ENCODE measurements around the gene DNAH9. TPM values are rescaled to one million over a fixed set of nuclear protein-coding genes. Genes with fewer than 3 reads are reported as not detected.
A peak's percentile ranks its signal among the peaks of the same experiment; 100 is the strongest.

The DNAH9 gene, protein sequence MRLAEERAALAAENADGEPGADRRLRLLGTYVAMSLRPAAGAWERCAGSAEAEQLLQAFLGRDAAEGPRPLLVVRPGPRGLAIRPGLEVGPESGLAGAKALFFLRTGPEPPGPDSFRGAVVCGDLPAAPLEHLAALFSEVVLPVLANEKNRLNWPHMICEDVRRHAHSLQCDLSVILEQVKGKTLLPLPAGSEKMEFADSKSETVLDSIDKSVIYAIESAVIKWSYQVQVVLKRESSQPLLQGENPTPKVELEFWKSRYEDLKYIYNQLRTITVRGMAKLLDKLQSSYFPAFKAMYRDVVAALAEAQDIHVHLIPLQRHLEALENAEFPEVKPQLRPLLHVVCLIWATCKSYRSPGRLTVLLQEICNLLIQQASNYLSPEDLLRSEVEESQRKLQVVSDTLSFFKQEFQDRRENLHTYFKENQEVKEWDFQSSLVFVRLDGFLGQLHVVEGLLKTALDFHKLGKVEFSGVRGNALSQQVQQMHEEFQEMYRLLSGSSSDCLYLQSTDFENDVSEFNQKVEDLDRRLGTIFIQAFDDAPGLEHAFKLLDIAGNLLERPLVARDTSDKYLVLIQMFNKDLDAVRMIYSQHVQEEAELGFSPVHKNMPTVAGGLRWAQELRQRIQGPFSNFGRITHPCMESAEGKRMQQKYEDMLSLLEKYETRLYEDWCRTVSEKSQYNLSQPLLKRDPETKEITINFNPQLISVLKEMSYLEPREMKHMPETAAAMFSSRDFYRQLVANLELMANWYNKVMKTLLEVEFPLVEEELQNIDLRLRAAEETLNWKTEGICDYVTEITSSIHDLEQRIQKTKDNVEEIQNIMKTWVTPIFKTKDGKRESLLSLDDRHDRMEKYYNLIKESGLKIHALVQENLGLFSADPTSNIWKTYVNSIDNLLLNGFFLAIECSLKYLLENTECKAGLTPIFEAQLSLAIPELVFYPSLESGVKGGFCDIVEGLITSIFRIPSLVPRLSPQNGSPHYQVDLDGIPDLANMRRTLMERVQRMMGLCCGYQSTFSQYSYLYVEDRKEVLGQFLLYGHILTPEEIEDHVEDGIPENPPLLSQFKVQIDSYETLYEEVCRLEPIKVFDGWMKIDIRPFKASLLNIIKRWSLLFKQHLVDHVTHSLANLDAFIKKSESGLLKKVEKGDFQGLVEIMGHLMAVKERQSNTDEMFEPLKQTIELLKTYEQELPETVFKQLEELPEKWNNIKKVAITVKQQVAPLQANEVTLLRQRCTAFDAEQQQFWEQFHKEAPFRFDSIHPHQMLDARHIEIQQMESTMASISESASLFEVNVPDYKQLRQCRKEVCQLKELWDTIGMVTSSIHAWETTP (N-terminal part only)
- not detected in 2 replicates for total RNA-seq

GRCh38 chr17:11598274-11599221 lies at the start of gene DNAH9:
Gene DNAH9 (plus strand): TSS chr17:11598470. CDS start chr17:11598499, 29 bp downstream.
- peak; percentile 62 for DNase-seq

GRCh38 chr17:11550431-11550830 lies 47.8 kb upstream of the DNAH9 start:
- DNase-seq = no peak

DNA sequence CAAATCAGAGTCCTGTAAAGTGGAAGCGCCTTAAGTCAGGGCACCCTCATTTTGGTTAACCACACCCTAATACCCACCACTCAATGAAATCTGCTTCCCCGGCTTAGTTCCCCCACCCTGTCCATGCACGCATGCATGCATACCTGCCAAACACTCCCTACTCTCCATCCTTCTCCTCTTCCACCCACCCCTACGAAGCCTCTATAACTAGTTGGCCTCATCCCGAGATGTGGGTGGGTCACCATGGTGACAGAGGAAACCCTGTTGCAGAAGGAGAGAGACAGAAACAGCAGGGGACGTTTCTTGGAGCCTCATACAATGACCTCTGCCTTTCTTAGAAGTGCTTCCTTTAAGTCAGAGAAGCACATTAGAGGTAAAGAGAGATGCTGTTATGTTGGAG lies 46.8 kb upstream of the DNAH9 start:
- no peak for DNase-seq

- no peak for DNase-seq
Observed at GRCh38 chr17:11553135-11553534, 45.1 kb upstream of the DNAH9 start.

GRCh38 chr17:11554042-11554441 lies 44.2 kb upstream of the DNAH9 start:
- no peak for DNase-seq

GRCh38 chr17:11554542-11554941 lies 43.7 kb upstream of the DNAH9 start:
- no peak for DNase-seq

DNA sequence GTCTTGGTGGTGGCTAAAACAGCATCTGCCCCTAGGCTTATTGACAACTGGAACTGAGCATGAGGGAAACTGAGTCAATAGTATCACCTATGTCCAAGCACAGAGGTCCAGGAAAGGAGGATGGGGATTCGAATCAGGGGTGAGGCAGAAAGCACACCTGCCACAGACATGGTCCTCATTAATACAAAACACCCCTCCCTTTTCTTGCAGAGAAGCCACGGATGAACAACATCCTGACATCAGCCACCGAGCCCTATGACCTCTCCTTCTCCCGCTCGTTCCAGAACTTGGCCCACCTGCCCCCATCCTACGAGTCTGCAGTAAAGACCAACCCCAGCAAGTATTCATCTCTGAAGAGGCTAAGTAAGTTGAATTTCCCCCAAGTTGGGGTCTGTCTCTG lies 42.7 kb upstream of the DNAH9 start:
- no peak for DNase-seq

DNA sequence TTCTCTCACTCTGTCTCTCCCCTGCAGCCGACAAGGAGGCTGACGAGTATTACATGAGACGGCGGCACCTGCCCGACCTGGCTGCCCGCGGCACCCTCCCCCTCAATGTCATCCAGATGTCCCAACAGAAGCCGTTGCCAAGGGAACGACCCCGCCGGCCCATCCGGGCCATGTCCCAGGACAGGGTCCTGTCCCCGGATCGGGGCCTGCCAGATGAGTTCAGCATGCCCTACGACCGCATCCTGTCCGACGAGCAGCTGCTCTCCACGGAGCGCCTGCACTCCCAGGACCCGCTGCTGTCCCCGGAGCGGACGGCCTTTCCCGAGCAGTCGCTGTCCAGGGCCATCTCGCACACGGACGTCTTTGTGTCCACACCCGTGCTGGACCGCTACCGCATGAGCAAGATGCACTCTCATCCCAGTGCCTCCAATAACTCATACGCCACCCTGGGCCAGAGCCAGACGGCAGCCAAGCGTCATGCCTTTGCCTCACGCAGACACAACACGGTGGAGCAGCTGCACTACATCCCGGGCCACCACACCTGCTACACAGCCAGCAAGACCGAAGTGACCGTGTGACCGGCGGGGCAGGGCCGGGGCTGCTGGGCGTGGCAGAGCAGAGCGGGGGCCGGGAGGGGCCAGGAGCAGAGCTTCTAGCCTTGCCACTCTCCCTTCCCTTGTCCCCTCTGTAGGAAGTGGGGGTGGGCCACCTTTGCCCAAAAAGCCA lies 40.4 kb upstream of the DNAH9 start:
- no peak for DNase-seq

DNA sequence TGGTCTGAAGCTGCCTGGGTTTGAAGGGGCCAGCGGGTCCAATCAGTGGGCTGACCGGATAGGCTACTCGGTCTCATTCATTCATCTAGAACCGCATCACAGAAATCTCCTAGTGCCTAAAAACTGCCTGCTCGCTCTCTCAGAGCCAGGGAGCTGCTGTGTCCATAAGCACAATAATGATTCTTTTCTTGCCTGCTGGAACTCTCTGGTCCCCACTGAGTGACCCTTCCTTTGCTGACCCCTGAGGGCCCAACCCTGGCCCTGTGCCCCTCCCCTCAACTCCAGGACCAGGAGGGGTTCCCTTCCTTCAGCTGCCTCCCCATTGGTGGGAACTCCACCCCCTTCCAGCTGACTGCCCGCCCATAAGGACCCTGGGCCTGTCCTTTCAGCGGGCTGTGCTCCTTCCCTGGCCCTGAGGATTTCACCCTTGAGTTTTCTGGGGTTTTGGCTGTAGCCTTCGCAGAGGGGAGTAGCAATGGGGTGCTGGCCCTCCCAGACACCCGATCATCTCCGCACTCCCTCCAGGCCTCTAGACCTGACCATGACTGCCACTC lies 39.5 kb upstream of the DNAH9 start:
- no peak for DNase-seq

GRCh38 chr17:11559601-11560000 lies 38.7 kb upstream of the DNAH9 start:
- DNase-seq = no peak

GRCh38 chr17:11561281-11561680 lies 37.0 kb upstream of the DNAH9 start:
- no peak for DNase-seq

DNA sequence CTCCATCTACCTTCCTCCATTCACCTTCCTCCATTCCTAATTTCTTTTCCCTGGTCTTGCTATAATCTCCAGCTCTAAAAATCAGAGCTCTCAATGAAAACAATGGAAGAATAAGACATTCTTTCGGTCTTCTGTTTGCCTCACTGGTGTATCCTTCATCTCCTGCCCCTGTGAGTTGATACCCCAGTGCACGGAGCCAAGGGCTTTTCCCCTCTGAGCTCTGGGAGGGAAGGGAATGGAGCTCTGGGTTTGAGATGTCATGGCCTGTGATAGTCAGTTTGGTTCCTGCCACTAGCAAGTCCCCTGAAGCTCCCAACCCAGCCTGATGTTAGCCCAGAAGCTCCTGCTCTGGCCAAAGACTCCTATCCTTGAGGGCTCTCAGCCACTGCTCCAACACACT lies 36.6 kb upstream of the DNAH9 start:
- DNase-seq = no peak

- DNase-seq = no peak
Observed at GRCh38 chr17:11564589-11565380, 33.5 kb upstream of the DNAH9 start.

DNA sequence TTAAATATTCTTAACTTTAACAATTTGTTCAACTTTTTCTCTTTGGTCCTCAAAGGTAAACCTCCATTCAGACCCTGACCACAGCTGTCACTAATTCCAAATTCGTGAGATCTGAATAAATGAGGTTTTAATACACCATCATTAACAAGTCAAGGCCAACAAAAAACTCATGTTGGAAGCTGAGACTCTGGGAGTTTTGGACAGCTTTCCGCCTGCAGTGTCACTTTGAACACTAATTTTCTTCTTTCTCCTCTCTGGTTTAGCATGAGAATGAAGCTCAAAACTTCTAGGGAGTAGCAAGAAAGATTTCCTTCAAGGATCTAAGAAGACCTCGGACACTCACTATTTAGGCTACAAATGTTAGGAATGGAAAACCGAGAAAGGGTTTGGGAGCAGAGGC lies 32.7 kb upstream of the DNAH9 start:
- DNase-seq = no peak

DNA sequence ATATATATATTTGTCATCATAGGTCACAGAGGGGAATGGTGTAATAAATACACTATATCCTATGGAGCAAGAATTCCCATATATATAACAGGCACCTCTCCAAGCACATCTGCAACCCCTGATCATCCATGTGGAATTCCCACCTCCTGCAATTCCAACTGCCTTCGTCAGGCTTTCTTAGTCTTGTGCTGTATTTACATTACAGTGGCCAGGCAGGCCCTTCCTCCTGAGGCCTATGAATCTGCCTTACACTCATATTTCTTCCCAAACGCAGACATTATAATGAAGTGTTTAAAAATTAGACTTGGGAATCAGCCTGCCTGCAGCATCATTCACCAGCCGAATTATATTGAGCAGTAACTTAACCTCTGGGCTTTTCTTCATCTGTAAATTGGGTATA lies 19.3 kb upstream of the DNAH9 start:
- no peak for DNase-seq

DNA sequence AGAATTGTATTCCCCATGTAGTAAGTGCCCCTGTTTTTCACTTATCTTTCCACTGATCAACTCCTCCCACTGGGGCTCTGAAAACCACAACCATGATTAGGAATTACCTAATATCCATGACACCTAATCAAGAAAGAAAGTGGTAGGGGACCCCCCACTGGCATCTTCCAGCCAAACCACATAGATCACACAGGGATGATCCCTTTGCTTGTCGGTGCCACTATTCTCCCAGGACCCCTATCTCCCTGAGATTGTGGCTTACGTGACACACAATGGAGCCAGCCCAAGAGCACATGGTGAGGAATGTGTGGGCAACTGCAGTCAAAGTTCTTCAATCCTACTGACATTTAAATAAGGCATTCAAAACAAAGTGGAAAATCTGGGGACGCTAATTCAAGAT lies 17.6 kb upstream of the DNAH9 start:
- no peak for DNase-seq

DNA sequence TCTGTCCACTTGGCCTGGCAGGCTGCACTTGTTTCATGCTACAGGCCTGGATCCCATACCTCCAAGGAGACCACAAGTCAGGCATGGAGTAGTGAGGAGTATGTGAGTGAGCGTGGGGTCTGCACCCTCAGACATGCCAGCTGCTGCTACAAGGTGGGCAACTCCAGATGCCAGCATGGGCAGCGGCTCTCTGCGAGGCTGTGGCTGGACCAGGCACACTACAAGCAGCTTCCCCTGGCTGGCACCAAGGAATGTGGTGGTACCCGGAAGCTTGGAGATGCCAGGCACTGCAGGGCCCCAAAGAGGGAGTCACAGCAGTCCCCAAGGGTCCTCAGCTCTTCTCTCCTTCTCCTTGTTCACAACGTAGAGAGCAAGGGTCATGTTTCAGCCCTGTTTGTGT lies 16.1 kb upstream of the DNAH9 start:
- no peak for DNase-seq

DNA sequence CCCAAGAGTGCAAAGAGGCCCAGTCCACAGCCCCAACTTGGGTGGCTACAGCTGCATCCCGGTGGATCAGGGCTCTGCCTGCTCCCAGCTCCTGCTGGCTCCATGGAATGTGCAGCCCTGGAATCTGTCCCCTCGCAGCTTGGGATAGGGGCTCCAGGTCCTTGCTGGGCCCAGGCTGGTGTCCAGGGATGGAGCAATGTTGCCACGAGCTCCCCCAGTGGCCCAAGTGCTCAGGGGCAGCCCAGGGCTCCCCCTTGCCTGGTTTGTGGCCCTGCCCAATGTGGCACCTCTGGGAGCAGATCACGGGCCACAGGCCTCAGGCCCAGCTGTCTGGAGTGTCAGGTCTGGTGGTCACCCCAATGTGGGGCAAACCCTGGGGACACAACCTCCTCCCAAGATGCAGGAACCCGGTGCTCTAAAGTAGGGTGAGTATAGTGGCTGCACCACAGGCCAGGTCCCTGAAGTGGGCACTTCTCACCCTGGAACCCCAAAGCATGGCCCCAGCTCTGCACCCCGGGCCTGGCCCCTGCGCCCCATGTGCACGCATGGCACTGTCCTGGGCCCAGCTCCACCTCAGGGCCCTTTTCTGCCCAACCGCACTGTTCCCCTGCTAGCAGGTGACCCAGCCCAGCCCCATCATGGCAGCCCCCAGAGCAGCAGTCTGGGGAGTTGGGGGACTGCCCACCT lies 14.8 kb upstream of the DNAH9 start:
- DNase-seq = no peak

GRCh38 chr17:11589716-11590115 lies 8.6 kb upstream of the DNAH9 start:
- DNase-seq = no peak
